ENCODE measurements around the gene GPR27.

The GPR27 gene

GRCh38 chr3:71783152-71783551 is 29.5 kb downstream of the GPR27 start (continued):
- TF ChIP-seq KLF10 (tag by site-specific recombination; IDR thresholded peaks at IDR 0.05), result no peak

- POLR2A ChIA-PET, result no interaction called here
- CTCF ChIA-PET, result no interaction called here
- peak overlapping the region; percentile 48 for H3K4me3 ChIP-seq (ENCODE audit: low read depth, low read length)
- no peak for TF ChIP-seq YY1 (tag by site-specific recombination; IDR thresholded peaks at IDR 0.05)
- no peak for TF ChIP-seq ZNF223 (tag by site-specific recombination; IDR thresholded peaks at IDR 0.05)
- TF ChIP-seq ZNF645 (tag by site-specific recombination; IDR thresholded peaks at IDR 0.05), result no peak
- TF ChIP-seq ZNF549 (tag by site-specific recombination; IDR thresholded peaks at IDR 0.05), result no peak
- no peak for TF ChIP-seq ZNF488 (tag by site-specific recombination; IDR thresholded peaks at IDR 0.05)
- no peak for TF ChIP-seq ZNF571 (tag by site-specific recombination; IDR thresholded peaks at IDR 0.05)
- TF ChIP-seq ZNF664 (tag by site-specific recombination; IDR thresholded peaks at IDR 0.05), result no peak
- TF ChIP-seq ZNF76 (tag by site-specific recombination; IDR thresholded peaks at IDR 0.05; ENCODE audit: borderline replicate concordance, low read depth), result peak; percentile 61; the same call in 1 of the 2 replicates
- peak; percentile 47; the same call in 1 of the 2 replicates for TF ChIP-seq ZFHX2 (tag by site-specific recombination; conservative IDR thresholded peaks at IDR 0.05)
- TF ChIP-seq ZNF10 (tag by site-specific recombination; IDR thresholded peaks at IDR 0.05), result no peak
- TF ChIP-seq ZNF169 (tag by site-specific recombination; IDR thresholded peaks at IDR 0.05), result no peak
- TF ChIP-seq ZNF16 (tag by site-specific recombination; IDR thresholded peaks at IDR 0.05; ENCODE audit: low read depth), result no peak
- TF ChIP-seq ZNF558 (tag by site-specific recombination; IDR thresholded peaks at IDR 0.05), result no peak
- no peak for TF ChIP-seq OSR2 (tag by site-specific recombination; IDR thresholded peaks at IDR 0.05)
- TF ChIP-seq MEIS1 (CRISPR knock-in tag; IDR thresholded peaks at IDR 0.05; ENCODE audit: borderline replicate concordance), result no peak
- no peak for TF ChIP-seq WT1 (tag by site-specific recombination; IDR thresholded peaks at IDR 0.05)
- TF ChIP-seq ZNF311 (tag by site-specific recombination; IDR thresholded peaks at IDR 0.05; ENCODE audit: borderline replicate concordance), result no peak
- TF ChIP-seq KLF1 (tag by site-specific recombination; IDR thresholded peaks at IDR 0.05), result 0 out of 2 replicates have a peak, but pooled peaks have one; percentile 11
- TF ChIP-seq GLIS2 (tag by site-specific recombination; IDR thresholded peaks at IDR 0.05), result 0 out of 2 replicates have a peak, but pooled peaks have one; percentile 30
- TF ChIP-seq PATZ1 (tag by site-specific recombination; IDR thresholded peaks at IDR 0.05), result peak; percentile 27; the same call in 1 of the 2 replicates
- TF ChIP-seq ZBTB6 (tag by site-specific recombination; IDR thresholded peaks at IDR 0.05), result peak; percentile 75
- no peak for TF ChIP-seq IKZF3 (tag by site-specific recombination; IDR thresholded peaks at IDR 0.05)
- TF ChIP-seq KLF8 (tag by site-specific recombination; IDR thresholded peaks at IDR 0.05), result peak; percentile 31; the same call in 1 of the 2 replicates
- no peak for TF ChIP-seq ZNF24 (tag by site-specific recombination; IDR thresholded peaks at IDR 0.05)
- TF ChIP-seq TCF7L2 (IDR thresholded peaks at IDR 0.05; ENCODE audit: borderline replicate concordance, low read depth, low read length), result no peak
- peak; percentile 86 for TF ChIP-seq ZNF777 (tag by site-specific recombination; IDR thresholded peaks at IDR 0.05; ENCODE audit: borderline replicate concordance)
- no peak for TF ChIP-seq ZNF660 (tag by site-specific recombination; IDR thresholded peaks at IDR 0.05)
- no peak for TF ChIP-seq BCL11A (tag by site-specific recombination; IDR thresholded peaks at IDR 0.05; ENCODE audit: low read depth)
- TF ChIP-seq HOXD13 (CRISPR knock-in tag; IDR thresholded peaks at IDR 0.05; ENCODE audit: borderline replicate concordance), result no peak
- no peak for TF ChIP-seq SETDB1 (IDR thresholded peaks at IDR 0.05; ENCODE audit: insufficient read length, low read length)
- no peak for TF ChIP-seq ZNF350 (tag by site-specific recombination; IDR thresholded peaks at IDR 0.05)
- TF ChIP-seq ZSCAN16 (tag by site-specific recombination; IDR thresholded peaks at IDR 0.05), result no peak
- no peak for TF ChIP-seq GFI1B (tag by site-specific recombination; IDR thresholded peaks at IDR 0.05)
Observed at GRCh38 chr3:71784201-71784913, 30.7 kb downstream of the GPR27 start.

More at GRCh38 chr3:71784201-71784913, 30.7 kb downstream of the GPR27 start:
- 0 out of 2 replicates have a peak, but pooled peaks cover 2% of the 10 kb centered on the region for H3K4me1 ChIP-seq (ENCODE audit: control insufficient read depth, insufficient read depth, low read length)
- no peaks in the 10 kb centered on the region for H3K36me3 ChIP-seq (ENCODE audit: control insufficient read depth in 2 of 2, insufficient read depth in 1 of 2, low read length in 2 of 2)
- H3K9me3 ChIP-seq (ENCODE audit: control insufficient read depth, insufficient read depth, low read depth, low read length), result no peaks in the 10 kb centered on the region
- H3K27ac ChIP-seq (ENCODE audit: extremely low read depth, low read depth, low read length), result peak overlapping the region; percentile 34; the same call in 1 of the 2 replicates

Measured in HEK293 (cell line).